Lower lobe of right lung (tissue), 2 donors: ENCODE results near the gene SMIM7. TPM values are rescaled to one million over a fixed set of nuclear protein-coding genes. Genes with fewer than 3 reads are reported as not detected.

Experiments used
- ATAC-seq, 2 donors: fragments of 200-7000 bp; cut with Tn5 transposase; one replicate each; pipeline ENCODE4 v1.9.1; 2020 to 2022; ENCODE audit warnings: mild to moderate bottlenecking in 2 of 2, moderate library complexity in 2 of 2
- DNase-seq: peaks from one replicate; pipeline ENCODE4 v3.0.0-alpha.2; 2020
- H3K27ac ChIP-seq: fragments of 200-600 bp; one replicate; pipeline ENCODE4 v1.8.0; 2022
- H3K27me3 ChIP-seq: fragments of 200-600 bp; one replicate; pipeline ENCODE4 v1.8.0; 2022; ENCODE audit warnings: low read depth
- H3K36me3 ChIP-seq: fragments of 200-600 bp; one replicate; pipeline ENCODE4 v1.8.0; 2022; ENCODE audit warnings: mild to moderate bottlenecking
- H3K4me1 ChIP-seq: fragments of 200-600 bp; one replicate; pipeline ENCODE4 v1.8.0; 2022
- H3K4me3 ChIP-seq: fragments of 200-600 bp; one replicate; pipeline ENCODE4 v1.8.0; 2022; ENCODE audit warnings: mild to moderate bottlenecking
- H3K9me3 ChIP-seq: fragments of 200-600 bp; one replicate; pipeline ENCODE4 v1.8.0; 2022
- CTCF ChIP-seq: fragments of 200-600 bp; IDR thresholded peaks from one replicate; pipeline ENCODE4 v1.8.0; 2022; ENCODE audit warnings: antibody characterized with exemption, mild to moderate bottlenecking
- intact Hi-C: fragments of 100-400 bp; cut with DNase I; formaldehyde crosslinking; loops from one replicate; pipeline ENCODE4 v1.11.0; 2022
- total RNA-seq: library from RNA; stranded (reverse); fragmentation: NEBNext Ultra II Directional; extraction: Animal tissue kit (Norgen Biotek cat#: 25700); gene quantifications from one replicate; pipeline ENCODE4 v1.2.1, GENCODE V29; 2021
- donor health status: DM: no; HTN: yes; CAD: no; lungs with severe emphysema.

Gene SMIM7
- total RNA-seq, 1 donor from 2014 or later, result 70.5 TPM

- DNase-seq (no peak), ATAC-seq (no peak)
- Histone ChIP-seq H3K27ac (no peak overlapping the region), H3K27me3 (no peaks in the 10 kb centered on the region), H3K9me3 (no peaks in the 10 kb centered on the region), H3K4me3 (no peak overlapping the region), H3K4me1 (peaks cover 29% of the 10 kb centered on the region), H3K36me3 (no peaks in the 10 kb centered on the region)
- intact Hi-C loops, result no loop called here
- TF ChIP-seq CTCF, result no peak
Measured at GRCh38 chr19:16598848-16599247, 61.1 kb downstream of the SMIM7 start.

GRCh38 chr19:16596399-16596798 lies 63.5 kb downstream of the SMIM7 start:
- Histone ChIP-seq H3K27ac (no peak overlapping the region), H3K9me3 (no peaks in the 10 kb centered on the region), H3K36me3 (no peaks in the 10 kb centered on the region), H3K27me3 (no peaks in the 10 kb centered on the region), H3K4me3 (no peak overlapping the region), H3K4me1 (peaks cover 54% of the 10 kb centered on the region)
- DNase-seq (no peak), ATAC-seq (no peak)
- TF ChIP-seq CTCF, result no peak
- intact Hi-C loops, result no loop called here

Other genes with a start within 250 kb of the SMIM7 start
- 40.3 TPM for gene EPS15L1, start 188.2 kb downstream of the SMIM7 start, total RNA-seq
- gene CALR3, start 164.0 kb downstream of the SMIM7 start, total RNA-seq, result not detected
- gene C19orf44, start 163.8 kb downstream of the SMIM7 start, total RNA-seq, result 6.6 TPM
- gene CHERP, start 117.7 kb downstream of the SMIM7 start, total RNA-seq, result 35.4 TPM
- gene SLC35E1, start 87.7 kb downstream of the SMIM7 start, total RNA-seq, result 47.3 TPM
- gene MED26, start 31.9 kb downstream of the SMIM7 start, total RNA-seq, result 11.1 TPM
- 7.1 TPM for gene TMEM38A, start 995 bp upstream of the SMIM7 start, total RNA-seq
- gene NWD1, start 59.7 kb upstream of the SMIM7 start, total RNA-seq, result 3.0 TPM
- 56.6 TPM for gene SIN3B, start 169.3 kb upstream of the SMIM7 start, total RNA-seq
- 22.5 TPM for gene F2RL3, start 228.9 kb upstream of the SMIM7 start, total RNA-seq